ENCODE measurements around the gene WFDC1. TPM values are rescaled to one million over a fixed set of nuclear protein-coding genes. Genes with fewer than 3 reads are reported as not detected.

Gene WFDC1, protein sequence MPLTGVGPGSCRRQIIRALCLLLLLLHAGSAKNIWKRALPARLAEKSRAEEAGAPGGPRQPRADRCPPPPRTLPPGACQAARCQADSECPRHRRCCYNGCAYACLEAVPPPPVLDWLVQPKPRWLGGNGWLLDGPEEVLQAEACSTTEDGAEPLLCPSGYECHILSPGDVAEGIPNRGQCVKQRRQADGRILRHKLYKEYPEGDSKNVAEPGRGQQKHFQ
- total RNA-seq (2021; ENCODE audit: unreplicated experiment) (not detected), Bru-seq, nascent RNA (percentile 7 among the genes with signal in this experiment), BruChase-seq, experiment 1, labeled RNA remaining after a 2-hour chase (percentile 7 among the genes with signal in this experiment), BruChase-seq, experiment 2, labeled RNA remaining after a 6-hour chase (percentile 8 among the genes with signal in this experiment)
- polyA plus RNA-seq (2012; ENCODE audit: insufficient read length), result not detected
- long read RNA-seq, result 0 reads

- Histone ChIP-seq H3K27ac (ENCODE audit: low read length) (no peak within 1 kb of the TSS), H3K9me3 (ENCODE audit: control insufficient read depth, insufficient read depth, low read depth, low read length) (no peaks in the 10 kb centered on the region), H3K27me3 (ENCODE audit: control insufficient read depth, insufficient read depth, low read length) (no peaks in the 10 kb centered on the region), H3K4me3 (ENCODE audit: low read depth in 2 of 2, low read length in 2 of 2) (peak within 1 kb of the TSS in 1 of 2 experiments; percentile 24; a peak in 1 of 4 replicates), H3K36me3 (ENCODE audit: control insufficient read depth, insufficient read depth, low read length) (no peaks in the 10 kb centered on the region), H3K4me1 (ENCODE audit: control insufficient read depth, insufficient read depth, low read length) (no peaks in the 10 kb centered on the region)
- intact Hi-C loops (cut with micrococcal nuclease; ENCODE audit: unreplicated experiment), result no loop called here
- ChIA-PET POLR2A (no interaction called here), CTCF (no interaction called here)
- no peak for TF ChIP-seq POLR2AphosphoS5 (IDR thresholded peaks at IDR 0.05; ENCODE audit: low read depth, low read length)
- TF ChIP-seq TCF7L2 (IDR thresholded peaks at IDR 0.05; ENCODE audit: low read depth, low read length), result no peak
- peak; percentile 72; the same call in 1 of the 2 replicates for ATAC-seq
- in situ Hi-C loops (cut with HindIII; ENCODE audit: low pct_unique_long_range_greater_than_20kb, low sequenced_read_pairs), result no loop called here
- no TSS peak for BruUV-seq (replicated peaks)
- no peak for DNase-seq (ENCODE audit: low read depth, low spot score)
These were observed at the start of gene WFDC1 for GRCh38 chr16:84294531-84295142. TSS of gene WFDC1 (plus strand) at chr16:84294878. CDS start at chr16:84294972, 94 bp downstream.

GRCh38 chr16:84245956-84246678, 48.6 kb upstream of the WFDC1 start:
- in situ Hi-C loops (cut with HindIII; ENCODE audit: low pct_unique_long_range_greater_than_20kb, low sequenced_read_pairs) (no loop called here), intact Hi-C loops (cut with micrococcal nuclease; ENCODE audit: unreplicated experiment) (no loop called here)
- Histone ChIP-seq H3K27ac (ENCODE audit: low read length) (no peak overlapping the region), H3K4me3 (ENCODE audit: low read depth in 2 of 2, low read length in 2 of 2) (no peak overlapping the region), H3K9me3 (ENCODE audit: control insufficient read depth, insufficient read depth, low read depth, low read length) (no peaks in the 10 kb centered on the region), H3K36me3 (ENCODE audit: control insufficient read depth, insufficient read depth, low read length) (no peaks in the 10 kb centered on the region), H3K27me3 (ENCODE audit: control insufficient read depth, insufficient read depth, low read length) (no peaks in the 10 kb centered on the region), H3K4me1 (ENCODE audit: control insufficient read depth, insufficient read depth, low read length) (no peaks in the 10 kb centered on the region)
- no peak for ATAC-seq
- ChIA-PET POLR2A (no interaction called here), CTCF (no interaction called here)
- no peak for DNase-seq (ENCODE audit: low read depth, low spot score)
- TF ChIP-seq SIN3A (IDR thresholded peaks at IDR 0.05; ENCODE audit: borderline replicate concordance, insufficient read depth, low read depth, low read length) (no peak), POLR2AphosphoS5 (IDR thresholded peaks at IDR 0.05; ENCODE audit: low read depth, low read length) (no peak), TCF7L2 (IDR thresholded peaks at IDR 0.05; ENCODE audit: low read depth, low read length) (no peak), CTCF (IDR thresholded peaks at IDR 0.05) (no peak), REST (IDR thresholded peaks at IDR 0.05; ENCODE audit: insufficient read depth in 1 of 2, low read depth in 2 of 2, low read length in 1 of 2) (no peak)
- no TSS peak for BruUV-seq (replicated peaks)

Measured in Panc1 (cell line).